Head of caudate nucleus (tissue), 42 donors: ENCODE data around the gene FKBP7.
"Not testable (repeated sequence)": the region's sequence is repeated elsewhere in the genome, so short reads cannot be mapped to it uniquely, and the experiment has no call there.

Experiments
- DNase-seq, 42 donors: peaks; one replicate each; pipeline versions ENCODE4 v3.0.0 to v3.0.0-alpha.2; 2020 to 2021; ENCODE audit warnings: mixed read lengths in 7 of 42
- intact Hi-C: fragments of 100-400 bp; cut with DNase I; formaldehyde crosslinking; loops from one replicate; pipeline ENCODE4 v1.15.0; 2022

The FKBP7 gene

GRCh38 chr2:178498137-178498536 lies 19.7 kb upstream of the FKBP7 start:
- intact Hi-C loops = no loop called here
- DNase-seq = no peak

DNA sequence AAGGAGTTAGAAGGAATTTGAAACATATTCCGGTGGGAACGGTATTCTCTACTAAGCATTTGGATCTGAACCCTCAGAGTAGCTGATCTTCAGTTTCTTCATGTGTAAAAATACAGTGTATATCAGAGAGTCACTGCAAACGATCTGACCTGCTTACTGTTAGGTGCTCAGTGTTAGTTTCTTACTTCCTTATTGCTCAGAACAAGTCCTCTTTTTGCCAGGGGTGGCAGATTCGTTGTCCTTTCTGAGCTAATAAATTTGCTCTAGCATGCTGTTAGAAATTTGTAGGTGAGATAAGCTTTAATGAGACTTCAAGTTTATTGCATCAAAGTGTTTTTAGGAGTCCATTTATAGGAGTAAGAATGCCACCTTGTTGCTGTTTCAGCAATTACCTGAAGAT lies 17.6 kb upstream of the FKBP7 start:
- DNase-seq = no peak
- intact Hi-C loops = no loop called here

- intact Hi-C loops = no loop called here
- DNase-seq = no peak
Observed at GRCh38 chr2:178491612-178492011, 13.2 kb upstream of the FKBP7 start.

GRCh38 chr2:178485356-178485755 lies 7.0 kb upstream of the FKBP7 start:
- intact Hi-C loops = no loop called here
- DNase-seq = no peak

DNA sequence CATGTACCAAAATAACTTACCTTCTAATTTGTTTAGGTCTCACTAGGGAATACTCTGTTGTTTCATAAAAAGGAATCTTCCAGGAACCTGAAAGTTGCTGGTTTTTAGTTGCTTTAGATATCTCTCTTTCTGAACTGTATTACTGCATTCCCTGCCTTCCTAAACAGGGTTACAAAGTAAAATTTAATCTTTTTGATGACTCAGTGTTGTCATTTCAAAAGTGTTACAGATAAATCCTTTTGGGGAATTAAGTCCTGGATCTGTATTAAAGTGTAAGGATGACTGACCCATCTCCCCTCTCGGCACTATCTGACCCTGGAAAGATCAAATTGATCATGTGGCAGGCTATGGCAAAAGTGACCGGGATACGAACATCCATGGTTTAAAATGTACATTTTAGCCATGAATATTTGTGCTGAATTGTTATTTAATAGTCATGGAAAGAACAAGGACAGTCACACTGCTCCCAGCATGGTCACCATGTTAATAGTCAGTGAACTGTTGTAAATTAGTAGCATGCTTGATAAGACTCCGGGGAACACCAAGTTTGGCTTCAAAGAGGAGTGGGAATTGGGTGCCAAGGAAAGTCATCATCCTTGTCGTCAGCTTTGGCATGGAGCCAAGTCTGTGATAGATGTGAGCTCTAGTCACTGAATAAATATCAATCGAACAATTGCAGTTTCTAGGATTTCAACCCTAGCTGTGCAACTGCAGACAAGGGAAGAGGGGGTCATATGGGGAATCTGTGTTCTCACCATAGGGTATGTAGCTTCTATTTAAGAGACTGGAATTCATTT lies 6.0 kb upstream of the FKBP7 start:
- peak in 37 of 42 donors; percentile 12 to 83 (median 44) for DNase-seq
- intact Hi-C loops = no loop called here

DNA sequence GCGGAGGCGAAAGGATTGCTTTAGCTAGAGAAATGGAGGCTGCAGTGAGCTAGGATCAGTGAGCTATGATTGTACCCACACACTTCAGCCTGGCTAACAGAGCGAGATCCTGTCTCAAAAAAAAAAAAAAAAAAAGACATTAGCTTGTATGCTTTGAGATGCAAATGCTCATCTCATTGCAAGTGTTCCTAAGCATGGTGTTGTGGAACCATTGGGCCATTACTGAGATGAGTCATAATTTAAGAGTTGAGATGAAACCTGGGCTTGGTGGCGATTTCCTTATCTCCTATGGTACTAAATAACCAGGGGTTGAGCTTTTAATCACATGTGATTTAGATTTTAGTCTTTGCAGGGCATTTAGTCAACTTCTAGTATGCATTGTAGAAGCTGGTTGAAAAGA lies 4.0 kb upstream of the FKBP7 start:
- intact Hi-C loops = no loop called here
- DNase-seq = no peak

- intact Hi-C loops = no loop called here
Observed at GRCh38 chr2:178480227-178481181, 2.1 kb upstream of the FKBP7 start, which contains the start of gene PLEKHA3. TSS of gene PLEKHA3 (plus strand) at chr2:178480457. CDS start at chr2:178480870, 413 bp downstream.

DNA sequence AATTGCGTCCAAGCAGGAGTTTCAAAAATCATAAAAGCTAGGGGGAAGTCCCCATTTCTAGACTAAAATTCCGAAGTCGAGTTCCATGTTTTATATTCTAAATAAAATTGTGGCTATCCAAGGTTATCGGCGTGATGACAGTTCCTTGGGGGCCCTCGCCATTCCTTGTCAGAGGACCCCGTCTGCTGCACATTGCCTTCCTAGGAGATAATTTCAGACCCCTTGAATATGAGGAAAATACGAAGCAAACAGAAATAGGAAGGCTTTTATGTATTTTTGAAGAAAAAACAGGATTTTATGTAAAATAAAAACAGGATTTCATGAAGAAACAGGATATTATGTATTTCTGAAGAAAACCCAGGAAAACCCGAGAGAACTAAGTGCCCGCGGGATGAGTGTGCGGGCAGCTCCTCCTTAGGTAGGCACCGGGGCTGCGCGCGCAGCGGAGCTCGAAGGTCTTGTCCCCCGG lies 1.4 kb upstream of the FKBP7 start:
- peak in 1 of 42 donors; percentile 20 for DNase-seq
- intact Hi-C loops = no loop called here

More at GRCh38 chr2:178480227-178481181, 2.1 kb upstream of the FKBP7 start, which contains the start of gene PLEKHA3:
- peak; percentile 82 to 97 (median 93) for DNase-seq

- DNase-seq = no peak
- intact Hi-C loops = no loop called here
Observed at GRCh38 chr2:178479275-178479616, 846 bp upstream of the FKBP7 start.

DNA sequence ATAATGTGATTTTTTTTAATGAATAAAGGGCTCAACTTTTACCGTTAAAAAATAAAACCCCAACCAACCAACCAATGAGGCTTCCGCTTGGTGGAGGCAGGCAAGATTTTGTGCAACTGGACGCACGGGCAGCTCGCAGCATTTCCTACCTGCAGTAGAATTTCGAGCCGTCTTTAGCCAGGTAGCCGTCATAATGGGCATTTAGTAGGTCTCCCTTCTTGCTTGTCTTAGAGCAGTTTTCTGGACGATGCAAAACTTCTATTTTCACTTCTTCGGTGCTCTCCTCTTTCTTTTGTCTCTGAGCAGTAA lies 316 bp downstream of the FKBP7 start:
- DNase-seq = peak in 11 of 42 donors; percentile 12 to 53 (median 17)
- intact Hi-C loops = loop anchor here (1.0 kb wide), 1 partner anchor 27 kb away; the partner anchor contains the start of genes PJVK and PRKRA

- intact Hi-C loops = loop anchor here (1.0 kb wide), 1 partner anchor 26 kb away; the partner anchor contains the start of genes PJVK and PRKRA
- DNase-seq = no peak
Observed at GRCh38 chr2:178477443-178478129, 814 bp downstream of the FKBP7 start.

DNA sequence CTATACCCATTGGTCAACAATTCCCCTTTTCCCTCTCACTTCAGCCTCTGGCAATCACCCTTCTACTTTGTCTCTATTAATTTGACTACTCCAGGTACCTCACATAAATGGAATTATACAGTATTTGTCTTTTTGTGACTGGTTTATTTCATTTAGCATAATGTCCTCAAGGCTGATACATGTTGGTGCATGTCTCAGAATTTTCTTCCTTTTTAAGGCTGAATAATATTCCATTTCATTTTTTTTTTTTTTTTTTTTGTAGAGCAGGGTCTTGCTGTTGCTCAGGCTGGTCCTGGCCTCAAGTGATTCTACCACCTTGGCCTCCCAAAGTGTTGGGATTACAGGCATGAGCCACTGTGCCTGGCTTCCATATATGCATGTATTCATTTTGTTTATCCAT lies 1.9 kb downstream of the FKBP7 start:
- intact Hi-C loops = no loop called here
- DNase-seq = no peak

GRCh38 chr2:178474560-178474959 lies 3.8 kb downstream of the FKBP7 start:
- intact Hi-C loops = no loop called here
- no peak for DNase-seq

DNA sequence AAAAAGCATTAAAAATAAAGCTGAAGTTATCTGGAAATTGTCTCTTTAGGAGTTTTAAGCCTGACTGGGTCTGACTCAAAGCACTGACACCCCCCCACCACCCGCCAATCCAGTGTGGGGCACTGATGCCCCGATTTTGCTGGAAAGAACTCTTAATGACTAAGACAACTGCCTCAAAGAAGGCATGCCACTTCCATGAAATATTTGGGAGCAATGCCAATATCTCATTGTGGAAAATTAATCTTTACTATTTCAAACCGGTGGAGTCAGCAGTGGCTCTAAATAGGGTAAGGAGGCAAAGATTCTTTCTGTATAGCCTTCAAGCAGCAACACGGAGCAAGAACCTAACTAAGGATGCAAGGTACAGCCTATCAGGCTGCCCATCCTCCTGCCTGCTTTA lies 4.5 kb downstream of the FKBP7 start:
- intact Hi-C loops = no loop called here
- no peak for DNase-seq

GRCh38 chr2:178473373-178473772 lies 5.0 kb downstream of the FKBP7 start:
- intact Hi-C loops = no loop called here
- DNase-seq = no peak

DNA sequence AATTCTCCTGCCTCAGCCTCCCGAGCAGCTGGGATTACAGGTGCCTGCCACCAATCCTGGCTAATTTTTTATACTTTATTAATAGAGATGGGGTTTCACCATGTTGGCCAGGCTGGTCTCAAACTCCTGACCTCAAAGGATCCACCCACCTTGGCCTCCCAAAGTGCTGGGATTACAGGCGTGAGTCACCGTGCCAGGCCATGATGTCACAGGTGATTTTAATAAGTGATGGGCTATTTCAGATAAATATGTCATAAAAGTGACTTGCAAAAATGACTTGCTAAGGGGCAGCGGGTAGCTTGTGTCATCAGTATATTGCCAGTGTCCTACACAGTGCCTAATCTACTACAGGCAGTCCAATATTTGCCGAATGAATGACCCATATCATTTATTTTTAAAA lies 7.1 kb downstream of the FKBP7 start:
- intact Hi-C loops, DNase-seq: not testable (repeated sequence)

GRCh38 chr2:178469219-178469849 lies 9.1 kb downstream of the FKBP7 start:
- intact Hi-C loops = no loop called here
- DNase-seq = no peak

DNA sequence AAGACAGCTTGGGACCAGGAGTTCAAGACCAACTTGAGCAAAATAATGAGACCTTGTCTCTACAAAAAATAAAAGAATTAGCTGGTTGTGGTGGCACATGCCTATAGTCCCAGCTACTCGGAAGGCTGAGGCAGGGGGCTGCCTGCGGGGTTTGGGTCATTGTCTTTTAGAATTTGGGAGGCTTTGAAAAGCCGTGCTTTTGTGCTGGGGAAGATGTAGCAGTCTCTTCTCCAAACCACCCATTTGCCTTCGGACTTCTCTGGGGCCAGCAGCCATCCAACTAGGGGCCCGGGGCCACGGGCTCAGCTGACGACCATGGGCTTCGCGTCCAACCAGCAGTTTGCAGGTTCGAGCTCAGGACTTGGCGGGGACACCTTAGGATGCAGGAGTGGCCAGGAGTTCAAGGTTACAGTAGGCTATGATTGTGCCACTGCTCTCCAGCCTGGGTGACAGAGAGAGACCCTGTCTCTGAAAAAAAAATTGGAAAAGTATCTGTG lies 21.0 kb downstream of the FKBP7 start:
- DNase-seq = no peak
- intact Hi-C loops = no loop called here

DNA sequence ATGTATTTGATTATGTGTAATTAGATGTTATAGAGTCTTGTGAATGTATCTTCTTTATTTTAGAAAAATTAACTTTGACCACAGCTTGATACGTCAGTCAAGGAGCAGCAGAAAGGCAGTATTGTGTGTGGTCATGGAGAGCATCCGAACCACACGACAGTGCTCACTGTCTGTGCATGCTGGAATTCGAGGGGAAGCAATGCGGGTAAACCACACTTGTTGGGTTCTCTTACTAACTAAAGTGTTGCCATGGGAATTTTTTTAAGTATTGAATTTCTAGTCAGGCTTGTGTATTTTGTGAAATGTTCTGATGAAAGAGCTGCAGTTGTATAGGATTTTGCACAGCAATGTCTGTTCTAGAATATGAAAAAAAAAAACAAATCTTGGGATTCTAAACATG lies 22.5 kb downstream of the FKBP7 start:
- intact Hi-C loops = no loop called here
- no peak for DNase-seq
